ENCODE data around the gene CAP1. TPM values are rescaled to one million over a fixed set of nuclear protein-coding genes. Genes with fewer than 3 reads are reported as not detected.

The CAP1 gene
- total RNA-seq, 1 experiment from 2014 or later = 255 TPM

- H4K91ac ChIP-seq (ENCODE audit: insufficient read length, low read depth, low read length) = no peak overlapping the region
- Mint-ChIP-seq H3K9me3 (peaks cover 2 to 26% of the 10 kb centered on the region in 2 experiments; a peak in 3 of 5 replicates), H3K27ac (no peak overlapping the region), H3K4me1 (no peaks in the 10 kb centered on the region), H3K4me3 (no peak overlapping the region), H3K36me3 (ENCODE audit: insufficient read depth in 1 of 3, low read depth in 3 of 3) (peaks cover 0 to 6% (median 0%) of the 10 kb centered on the region in 3 experiments; a peak in 1 of 7 replicates), H3K27me3 (ENCODE audit: low read depth) (no peaks in the 10 kb centered on the region)
- WGBS (ENCODE audit: extremely low coverage, insufficient read length, low lambda C conversion rate) = no CpG with 5 or more reads among the region's 4 CpGs
- no peak for TF ChIP-seq CTCF (conservative IDR thresholded peaks at IDR 0.05)
- H3K9ac ChIP-seq (ENCODE audit: extremely low read depth, insufficient read length, low read length) = no peak overlapping the region
- H2AFZ ChIP-seq (ENCODE audit: low read length) = no peak overlapping the region
- no peaks in the 10 kb centered on the region for H4K20me1 ChIP-seq (ENCODE audit: control insufficient read depth, insufficient read depth, insufficient read length)
- H3K56ac ChIP-seq (ENCODE audit: insufficient read length, low read depth, low read length) = no peak overlapping the region
- no peak overlapping the region for H2BK12ac ChIP-seq (ENCODE audit: insufficient read length, low read depth, low read length)
- no peak overlapping the region for H4K8ac ChIP-seq (replicated peaks; ENCODE audit: insufficient read length, low read depth, low read length)
- H3K4ac ChIP-seq (ENCODE audit: low read depth, low read length) = no peak overlapping the region
- no peak overlapping the region for H3T11ph ChIP-seq (ENCODE audit: low read length)
- DNase-seq = no peak
- H3K23ac ChIP-seq (ENCODE audit: insufficient read length, low read depth, low read length) = no peak overlapping the region
- H3K27ac ChIP-seq (ENCODE audit: insufficient read length, low read depth, low read length) = no peak overlapping the region
- no peak overlapping the region for H3K4me2 ChIP-seq (ENCODE audit: insufficient read depth, insufficient read length, low read length)
- H3K23me2 ChIP-seq (ENCODE audit: insufficient read length, low read depth, low read length, poor library complexity, severe bottlenecking) = no peaks in the 10 kb centered on the region
- no peak overlapping the region for H4K5ac ChIP-seq (ENCODE audit: insufficient read length, low read depth, low read length)
- H2BK20ac ChIP-seq (ENCODE audit: low read depth, low read length, poor library complexity, severe bottlenecking) = no peak overlapping the region
- H3K9me3 ChIP-seq (ENCODE audit: control insufficient read depth, low read depth, low read length) = no peaks in the 10 kb centered on the region
- no peak overlapping the region for H3K14ac ChIP-seq (ENCODE audit: insufficient read depth, low read length)
- no peak overlapping the region for H2AK5ac ChIP-seq (ENCODE audit: insufficient read length, low read length)
- no peaks in the 10 kb centered on the region for H3K79me2 ChIP-seq (ENCODE audit: insufficient read depth, low read length)
- H2BK120ac ChIP-seq (ENCODE audit: low read depth, low read length, poor library complexity, severe bottlenecking) = no peak overlapping the region
- no peaks in the 10 kb centered on the region for H3K79me1 ChIP-seq (ENCODE audit: insufficient read depth, low read depth, low read length, poor library complexity, severe bottlenecking)
- no peak overlapping the region for H2BK15ac ChIP-seq (ENCODE audit: low read depth, low read length)
- no peak overlapping the region for H2BK5ac ChIP-seq (ENCODE audit: insufficient read length, low read length)
- H3K27me3 ChIP-seq (ENCODE audit: insufficient read depth, low read length) = no peaks in the 10 kb centered on the region
- no peaks in the 10 kb centered on the region for H3K4me1 ChIP-seq (ENCODE audit: insufficient read depth, low read length)
- no peak overlapping the region for H3K18ac ChIP-seq (ENCODE audit: insufficient read length, low read depth, low read length)
Observed at GRCh38 chr1:40020447-40021085, 20.0 kb upstream of the CAP1 start.
